ENCODE data around the gene ZNF107.
"Not testable (repeated sequence)": the region's sequence is repeated elsewhere in the genome, so short reads cannot be mapped to it uniquely, and the experiment has no call there.

The ZNF107 gene

GRCh38 chr7:64643566-64643965 is 22.4 kb upstream of the ZNF107 start:
- no peak for DNase-seq (ENCODE audit: low read depth in 3 of 3)

- no peak for DNase-seq (ENCODE audit: low read depth in 3 of 3)
Observed at GRCh38 chr7:64651203-64651602, 14.7 kb upstream of the ZNF107 start.

GRCh38 chr7:64651632-64652165 is 14.2 kb upstream of the ZNF107 start:
- DNase-seq (ENCODE audit: low read depth in 3 of 3) = no peak

DNA sequence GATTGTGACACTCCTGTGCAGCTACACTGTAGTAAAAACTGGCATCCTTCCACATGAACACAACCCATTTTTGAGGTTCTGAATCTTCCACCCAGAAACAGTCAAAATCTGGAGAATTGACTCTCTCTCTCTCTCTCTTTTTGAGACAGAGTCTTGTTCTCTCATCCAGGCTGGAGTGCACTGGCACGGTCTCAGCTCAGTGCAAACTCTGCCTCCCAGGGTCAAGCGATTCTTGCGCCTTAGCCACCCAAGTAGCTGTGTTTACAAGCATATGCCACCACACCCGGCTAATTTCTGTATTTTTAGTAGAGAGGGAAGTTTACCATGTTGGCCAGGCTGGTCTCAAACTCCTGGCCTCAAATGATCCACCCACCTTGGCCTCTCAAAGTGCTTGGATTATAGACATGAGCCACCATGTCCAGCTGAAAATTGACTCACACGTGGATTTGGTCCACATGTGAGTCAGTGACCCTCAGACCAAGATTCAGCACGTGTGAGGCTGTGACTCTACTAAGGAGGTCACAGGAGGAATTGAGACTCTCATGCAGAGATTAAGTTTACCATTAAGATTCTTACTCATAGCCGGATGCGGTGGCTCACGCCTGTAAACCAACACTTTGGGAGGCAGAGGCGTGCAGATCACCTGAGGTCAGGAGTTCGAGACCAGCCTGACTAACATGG is 12.1 kb upstream of the ZNF107 start:
- no peak for DNase-seq (ENCODE audit: low read depth in 3 of 3)

GRCh38 chr7:64654796-64655548 is 11.0 kb upstream of the ZNF107 start:
- DNase-seq (ENCODE audit: low read depth in 3 of 3) = no peak

DNA sequence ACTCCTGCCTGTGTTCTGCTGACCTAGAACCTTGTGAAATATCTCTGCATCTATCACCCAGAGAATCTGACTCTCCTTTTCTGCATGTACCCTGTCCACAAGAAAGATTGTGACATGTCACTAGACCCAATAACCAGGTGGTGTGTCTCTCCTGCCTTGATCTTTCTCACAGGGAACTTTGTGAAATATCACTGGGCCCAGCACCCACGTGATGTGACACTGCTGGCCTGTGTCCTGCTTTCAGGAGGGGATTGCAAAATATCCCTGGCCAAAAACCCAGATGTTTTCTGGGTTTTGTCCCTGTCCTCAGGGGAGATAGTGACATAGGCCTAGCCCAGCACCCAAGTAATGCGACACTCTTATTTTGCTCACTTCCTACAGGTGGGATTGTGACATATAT is 10.1 kb upstream of the ZNF107 start:
- no peak for DNase-seq (ENCODE audit: low read depth in 3 of 3)

DNA sequence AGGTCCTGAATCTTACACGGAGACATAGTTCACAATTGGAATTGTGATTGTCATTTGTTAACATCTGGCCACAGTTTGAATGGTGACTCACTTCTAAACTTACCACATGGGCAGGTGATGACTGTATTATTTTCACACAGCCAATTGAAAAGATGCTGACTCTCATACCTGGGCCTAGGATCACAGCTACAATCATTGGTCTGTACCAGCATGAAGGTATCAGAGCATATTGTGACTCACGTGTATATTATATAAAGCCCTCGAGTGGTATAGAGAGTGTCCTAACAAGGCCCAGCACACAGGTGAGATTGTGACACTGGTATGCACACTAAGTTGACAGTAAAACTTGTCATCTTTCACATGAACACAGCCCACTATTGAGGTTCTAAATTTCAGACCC is 9.4 kb upstream of the ZNF107 start:
- DNase-seq (ENCODE audit: low read depth in 3 of 3) = no peak

GRCh38 chr7:64662091-64662490 is 3.8 kb upstream of the ZNF107 start:
- DNase-seq (ENCODE audit: low read depth in 3 of 3) = not testable (repeated sequence)

DNA sequence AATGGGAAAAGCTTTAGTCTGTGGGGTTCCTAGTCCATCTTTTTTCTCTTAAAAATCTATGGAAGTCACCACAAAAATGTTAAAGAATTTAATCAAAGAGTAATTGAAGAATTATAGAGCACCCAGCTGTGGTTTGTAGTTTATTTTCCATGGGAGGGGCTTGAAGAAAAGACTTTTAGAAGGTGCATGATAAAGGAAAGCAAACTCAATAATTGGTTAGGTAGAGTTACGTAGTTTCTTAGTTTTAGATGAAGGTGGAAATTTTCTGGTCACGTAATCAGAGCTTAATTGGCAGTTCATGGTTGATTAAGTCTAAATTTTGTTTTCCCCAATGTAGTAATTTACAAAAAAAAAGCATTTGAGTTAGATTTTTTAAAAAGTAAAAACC is 724 bp downstream of the ZNF107 start:
- no peak for DNase-seq (ENCODE audit: low read depth in 3 of 3)

- DNase-seq (ENCODE audit: low read depth in 3 of 3) = no peak
Observed at GRCh38 chr7:64667311-64667710, 1.4 kb downstream of the ZNF107 start.

DNA sequence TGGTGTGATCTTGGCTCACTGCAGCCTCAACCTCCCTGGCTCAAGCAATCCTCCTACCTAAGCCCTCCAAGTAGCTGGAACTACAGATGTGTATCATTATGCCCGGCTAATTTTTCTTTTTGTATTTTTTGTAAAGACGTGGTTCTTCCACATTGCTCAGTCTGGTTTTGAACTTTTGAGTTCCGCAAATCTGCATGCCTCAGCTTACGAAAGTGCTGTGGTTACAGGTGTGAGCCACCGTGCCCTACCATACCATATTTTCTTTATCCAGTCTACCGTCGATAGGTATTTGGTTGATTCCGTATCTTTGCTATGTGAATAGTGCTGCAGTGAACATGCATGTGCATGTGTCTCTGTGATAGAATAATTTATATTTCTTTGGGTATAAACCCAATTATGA is 6.5 kb downstream of the ZNF107 start:
- no peak for DNase-seq (ENCODE audit: low read depth in 3 of 3)

DNA sequence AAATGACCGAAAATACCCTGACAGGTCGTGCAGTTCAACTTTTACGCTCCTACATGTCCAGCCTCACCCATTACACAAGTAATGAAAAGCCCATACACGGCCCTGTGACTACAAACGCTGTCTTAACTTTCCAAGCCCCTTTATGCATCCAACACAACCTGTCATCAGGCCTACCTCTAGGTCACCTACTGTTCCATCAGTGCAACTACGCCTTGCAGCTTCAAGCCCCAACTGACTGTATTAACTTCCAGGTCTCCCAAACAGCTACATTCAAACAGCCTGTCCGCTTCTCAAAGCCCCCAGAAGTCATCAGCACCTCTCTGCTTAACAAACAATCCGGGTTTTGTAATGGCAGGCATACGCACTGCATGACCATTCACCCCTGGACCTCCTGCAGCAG is 19.2 kb downstream of the ZNF107 start:
- no peak for DNase-seq (ENCODE audit: low read depth in 3 of 3)

DNA sequence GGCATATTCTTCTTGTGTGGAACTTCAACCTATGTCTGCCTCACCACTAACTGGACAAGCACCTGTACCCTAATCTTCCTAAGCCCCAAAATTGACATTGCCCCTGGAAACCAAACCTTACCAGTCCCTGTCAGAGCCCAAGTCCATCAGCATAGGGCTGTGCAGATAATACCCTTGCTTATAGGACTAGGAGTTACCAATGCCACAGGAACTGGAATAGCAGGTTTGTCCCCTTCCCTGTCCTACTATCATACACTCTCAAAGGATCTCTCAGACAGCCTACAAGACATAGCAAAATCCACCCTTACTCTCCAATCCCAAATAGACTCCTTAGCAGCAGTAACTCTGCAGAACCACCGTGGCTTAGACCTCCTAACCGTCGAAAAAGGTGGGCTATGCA is 19.8 kb downstream of the ZNF107 start:
- DNase-seq (ENCODE audit: low read depth in 3 of 3) = no peak

DNA sequence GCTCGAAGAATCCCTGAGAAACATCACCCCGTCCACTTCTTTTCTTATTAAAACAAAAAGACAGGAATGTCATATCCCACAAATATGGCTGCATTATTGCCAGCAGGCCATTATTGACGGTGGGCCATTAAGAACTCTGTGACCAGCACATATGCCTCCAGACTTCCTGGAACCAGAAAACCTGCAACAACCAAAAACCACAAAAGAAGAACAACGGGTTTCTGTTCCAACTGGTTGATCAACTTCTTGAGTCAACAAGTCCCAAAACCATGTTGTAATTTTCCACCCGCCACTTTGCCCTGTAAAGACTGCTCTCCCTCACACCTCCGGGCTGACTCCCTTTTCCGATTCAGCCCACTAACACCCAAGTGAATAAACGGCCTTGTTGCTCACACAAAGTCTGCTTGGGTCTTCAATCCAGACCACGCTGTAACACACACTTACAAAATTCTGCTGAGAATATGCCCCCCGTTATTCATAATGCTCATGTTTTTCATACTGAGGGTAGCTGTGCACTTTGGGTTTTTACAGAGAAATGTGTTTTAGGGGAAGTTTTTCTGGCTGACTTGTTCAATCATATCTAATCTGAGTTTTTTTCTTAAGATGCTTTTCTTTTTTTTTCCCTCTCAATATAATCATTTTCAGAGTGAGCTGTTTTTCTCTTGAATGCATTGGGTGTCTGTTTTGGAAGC is 20.7 kb downstream of the ZNF107 start:
- DNase-seq (ENCODE audit: low read depth in 3 of 3) = peak in 2 of 3 donors; percentile 16 to 37

DNA sequence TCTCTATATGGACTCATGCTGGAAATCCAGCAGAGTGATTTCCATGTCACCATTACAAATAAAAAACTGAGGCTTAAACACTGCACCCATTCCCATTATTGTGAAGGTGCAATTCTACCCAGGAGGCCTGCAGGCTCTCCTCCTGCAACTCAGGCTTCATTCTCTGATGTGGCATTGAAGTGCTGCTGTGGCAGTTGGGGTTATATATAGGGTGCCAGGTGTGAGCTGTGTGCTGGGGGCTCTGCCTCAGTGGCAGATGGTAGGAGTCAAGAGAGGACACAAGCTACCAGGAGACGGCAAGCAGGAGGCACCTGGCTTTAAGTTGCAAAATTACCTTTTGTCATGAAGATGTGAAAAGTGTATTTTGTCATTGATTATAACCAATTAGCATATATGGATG is 21.3 kb downstream of the ZNF107 start:
- no peak for DNase-seq (ENCODE audit: low read depth in 3 of 3)

DNA sequence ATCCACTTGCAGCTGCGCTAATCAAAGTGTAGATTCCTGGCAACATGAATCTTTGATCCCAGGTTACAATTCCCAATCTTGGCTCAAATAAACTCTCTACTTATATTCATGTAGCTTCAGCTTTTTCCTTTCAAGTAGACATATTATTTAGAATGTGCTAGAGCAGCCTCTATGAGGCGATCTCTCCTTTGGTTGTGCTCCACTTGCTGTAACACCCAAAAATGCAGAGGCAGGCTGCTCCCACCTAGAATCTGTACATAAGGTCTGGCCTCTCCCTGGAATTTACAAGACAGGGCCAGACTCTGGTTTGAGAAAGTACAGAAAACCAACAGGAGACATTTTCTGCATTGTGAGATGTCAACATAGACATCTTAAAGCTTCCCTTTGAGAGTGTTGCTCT is 23.1 kb downstream of the ZNF107 start:
- DNase-seq (ENCODE audit: low read depth in 3 of 3) = no peak

DNA sequence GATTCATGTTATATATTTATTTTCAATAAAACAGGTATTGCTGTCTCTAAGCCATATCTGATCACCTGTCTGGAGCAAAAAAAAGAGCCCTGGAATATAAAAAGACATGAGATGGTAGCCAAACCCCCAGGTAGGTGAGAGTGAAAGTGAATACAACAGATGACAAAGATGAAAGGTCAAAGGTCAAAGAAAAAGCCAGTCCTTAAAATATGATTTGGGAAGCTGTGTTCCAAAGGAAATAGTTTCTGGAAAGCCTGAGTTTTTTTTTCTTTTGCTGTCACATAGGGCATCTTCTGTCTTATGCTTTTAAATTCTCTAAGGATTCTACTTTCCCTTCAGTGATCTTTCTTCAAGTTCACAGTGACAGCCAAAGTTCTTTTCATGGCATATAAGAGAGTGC is 25.9 kb downstream of the ZNF107 start:
- no peak for DNase-seq (ENCODE audit: low read depth in 3 of 3)

DNA sequence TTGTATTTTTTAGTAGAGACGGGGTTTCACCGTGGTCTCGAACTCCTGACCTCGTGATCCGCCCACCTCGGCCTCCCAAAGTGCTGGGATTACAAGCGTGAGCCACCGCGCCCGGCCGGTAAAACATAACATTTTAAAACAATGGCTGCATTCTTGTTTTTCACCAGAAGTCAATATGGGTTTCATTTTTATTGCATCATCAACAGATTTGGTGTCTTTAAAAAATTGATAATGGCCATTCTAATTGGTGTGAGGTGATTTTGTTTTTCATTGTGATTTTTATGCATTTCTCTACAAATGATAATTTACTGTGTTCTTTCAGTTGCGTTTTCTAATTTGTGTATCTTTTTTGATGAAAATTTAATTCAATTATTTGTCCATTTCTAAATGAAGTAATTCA is 31.9 kb downstream of the ZNF107 start:
- DNase-seq (ENCODE audit: low read depth in 3 of 3) = not testable (repeated sequence)

- DNase-seq (ENCODE audit: low read depth in 3 of 3) = no peak
Observed at GRCh38 chr7:64706625-64707292, 40.8 kb downstream of the ZNF107 start.

- not testable (repeated sequence) for DNase-seq (ENCODE audit: low read depth in 3 of 3)
Observed at GRCh38 chr7:64717896-64718295, 52.0 kb downstream of the ZNF107 start.

DNA sequence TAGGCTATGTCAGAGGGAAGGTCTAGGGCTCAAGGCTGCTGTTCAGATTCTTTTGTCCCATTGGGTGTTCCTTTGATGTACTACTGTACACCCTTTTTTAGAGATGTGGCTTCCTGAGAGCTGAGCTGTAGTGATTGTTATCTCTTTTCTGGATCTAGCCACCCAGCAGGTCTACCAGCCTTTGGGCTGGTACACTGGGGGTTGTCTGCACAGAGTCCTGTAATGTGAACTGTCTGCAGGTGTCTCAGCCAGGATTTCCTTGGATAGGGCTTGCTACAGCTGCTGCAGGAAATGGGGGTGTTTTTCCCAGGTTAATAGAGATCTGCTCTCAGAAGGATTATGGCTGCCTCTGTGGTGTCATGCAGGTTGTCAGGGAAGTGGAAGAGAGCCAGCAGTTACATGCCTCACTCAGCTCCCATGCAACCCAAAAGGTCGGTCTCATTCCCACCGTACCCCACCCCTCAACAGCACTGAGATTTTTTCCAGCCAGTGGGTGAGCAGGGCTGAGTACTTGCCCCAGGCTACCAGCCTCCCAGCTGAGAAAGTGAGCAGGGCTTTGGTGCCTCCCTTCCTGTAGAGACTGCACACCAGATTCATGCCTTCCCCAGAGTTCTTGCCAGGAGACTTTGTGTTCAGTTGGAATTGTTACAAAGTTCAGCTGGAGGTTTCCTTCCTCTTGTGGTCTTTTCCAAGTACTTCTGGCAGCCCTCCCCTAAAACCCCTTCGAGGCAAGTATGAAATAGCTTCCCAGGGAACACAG is 63.3 kb downstream of the ZNF107 start:
- no peak for DNase-seq (ENCODE audit: low read depth in 3 of 3)
